Measurements from ENCODE around the gene TMEM9B. TPM values are rescaled to one million over a fixed set of nuclear protein-coding genes. Genes with fewer than 3 reads are reported as not detected.

The TMEM9B gene
- total RNA-seq (2022; extraction: Qiagen RNA extraction): 33.9 to 39.0 TPM (median 35.4 TPM) in 5 replicates

GRCh38 chr11:8964324-8965320 is at the start of gene TMEM9B:
Gene TMEM9B, minus strand, starts transcription at chr11:8964442. Its CDS starts 129 bp downstream, at chr11:8964313.

DNA sequence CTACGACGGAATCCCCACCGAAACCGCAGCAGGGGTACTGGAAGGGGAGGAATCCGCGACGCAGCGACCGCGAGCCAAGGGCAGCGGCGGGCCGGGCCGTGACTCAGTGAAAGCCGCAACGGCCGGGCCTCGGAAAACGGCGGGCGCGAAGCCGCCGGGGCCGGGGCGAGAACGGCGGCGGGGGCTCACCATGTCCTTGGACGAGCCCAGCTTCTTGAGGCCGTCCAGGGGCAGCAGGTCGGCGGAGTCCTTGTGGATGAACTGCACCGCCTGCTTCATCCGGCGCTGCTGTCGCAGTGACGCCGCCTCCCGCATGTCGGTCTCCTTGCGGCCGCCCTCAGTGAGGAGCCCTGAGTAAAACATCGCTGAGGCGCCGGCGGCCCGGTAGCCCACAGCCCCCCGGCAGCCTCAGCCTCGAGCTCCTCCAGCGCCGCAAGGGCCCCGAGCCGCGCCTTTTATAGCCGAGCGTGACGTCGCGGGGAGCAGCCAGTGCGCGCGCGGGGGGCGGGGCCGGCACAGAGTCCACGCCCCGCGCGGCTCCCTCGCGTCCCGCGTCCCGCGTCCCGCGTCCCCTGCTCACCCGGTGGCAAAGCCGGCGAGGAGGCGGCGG is 39.4 kb upstream of the TMEM9B start, which contains the start of gene NRIP3:
TSS of gene NRIP3 (minus strand) at position 429 of the 610 bp plus-strand sequence. CDS start at position 363, 66 bp downstream.

DNA sequence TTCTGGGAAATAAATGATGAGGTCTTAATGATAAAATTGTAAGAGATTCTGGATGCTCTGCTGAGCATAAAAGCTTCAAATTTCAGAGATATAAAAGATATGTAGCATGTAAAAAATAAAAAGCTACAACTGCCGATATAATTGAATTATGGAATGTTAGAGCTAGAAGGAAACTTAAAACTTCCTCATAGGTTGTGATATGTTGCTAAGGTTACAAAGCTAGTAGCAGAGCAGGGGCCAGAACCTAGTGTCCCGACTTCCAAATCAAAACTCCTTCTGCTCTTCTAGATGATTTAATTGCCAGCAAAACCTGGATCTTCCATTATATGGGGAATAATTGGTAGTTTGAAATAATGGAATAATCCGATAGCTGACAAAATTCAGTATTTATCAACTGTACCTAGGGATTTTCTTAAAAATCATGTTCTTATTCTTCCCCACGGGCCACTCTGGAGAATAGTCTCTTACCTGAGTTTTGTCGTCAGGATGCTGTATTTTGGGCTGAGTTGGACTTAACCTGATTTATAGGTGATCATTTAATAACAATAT is 21.6 kb downstream of the TMEM9B start, which contains the start of gene ASCL3:
TSS of gene ASCL3 (minus strand) at position 499 of the 549 bp plus-strand sequence. CDS start 4,855 bp downstream, outside the sequence.

DNA sequence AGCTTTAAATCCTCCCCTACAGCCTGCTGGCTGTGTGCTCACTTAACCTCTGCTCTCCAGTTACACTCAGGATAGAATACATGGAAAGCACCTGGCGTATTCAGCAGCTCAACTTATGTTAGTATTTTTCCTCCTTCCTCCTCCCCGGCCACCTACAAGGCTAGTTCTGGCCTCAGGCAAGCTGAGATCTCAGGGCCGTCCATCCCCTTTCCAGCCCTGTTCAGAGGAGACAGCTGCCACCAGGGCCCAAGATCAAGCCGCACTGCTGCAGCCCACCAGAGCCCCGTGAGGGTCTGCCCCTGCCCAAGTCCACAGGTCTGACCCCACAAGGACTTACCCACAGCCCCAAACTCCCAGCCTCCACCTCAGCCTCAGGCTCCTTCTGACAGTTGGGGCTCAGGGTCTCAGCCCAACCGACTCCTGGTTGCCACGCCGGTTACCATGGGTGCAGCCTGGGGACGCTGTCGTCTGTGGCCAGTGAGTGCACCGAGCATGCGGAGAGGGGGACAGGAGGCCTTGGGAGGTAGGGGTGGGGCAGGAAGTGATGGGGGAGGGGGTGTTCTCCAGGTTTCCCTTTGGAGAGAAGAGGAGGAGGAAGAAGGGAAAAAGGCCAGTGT is 31.6 kb downstream of the TMEM9B start, which contains the start of gene C11orf16:
TSS of gene C11orf16 (minus strand) at position 384 of the 617 bp plus-strand sequence. CDS start 639 bp downstream, outside the sequence.

GRCh38 chr11:8911029-8911823 is 53.0 kb downstream of the TMEM9B start, which contains the start of gene AKIP1:
Gene AKIP1, plus strand, starts transcription at chr11:8911189. Its CDS starts 261 bp downstream, at chr11:8911450.

Other genes with a start within 250 kb of the TMEM9B start
- gene AKIP1, start 53.3 kb downstream of the TMEM9B start, total RNA-seq (2022; extraction: Qiagen RNA extraction): 35.6 to 51.3 TPM (median 37.8 TPM) in 5 replicates
- not detected in 5 replicates for gene C11orf16, start 31.5 kb downstream of the TMEM9B start, total RNA-seq (2022; extraction: Qiagen RNA extraction)
- gene ASCL3, start 21.4 kb downstream of the TMEM9B start, total RNA-seq (2022; extraction: Qiagen RNA extraction): not detected in 5 replicates
- gene NRIP3, start 39.6 kb upstream of the TMEM9B start, total RNA-seq (2022; extraction: Qiagen RNA extraction): 0.79 to 0.97 TPM (median 0.89 TPM) in 5 replicates
- 0.40 to 0.71 TPM (median 0.61 TPM) in 5 replicates for gene SCUBE2, start 127.2 kb upstream of the TMEM9B start, total RNA-seq (2022; extraction: Qiagen RNA extraction)

All from A549 treated with dexamethasone at 1 μM for 4 hours (cell line).